ENCODE data around the gene TOMM5.
"Not testable (repeated sequence)": the region's sequence is repeated elsewhere in the genome, so short reads cannot be mapped to it uniquely, and the experiment has no call there.

Gene TOMM5

GRCh38 chr9:37611014-37611413 lies 18.6 kb upstream of the TOMM5 start:
- Histone ChIP-seq H3K27me3 (ENCODE audit: low read depth, low read length) (no peaks in the 10 kb centered on the region), H3K27ac (ENCODE audit: low read length) (no peak overlapping the region), H3K4me1 (ENCODE audit: control insufficient read depth in 1 of 2, insufficient read depth in 2 of 2, low read length in 2 of 2) (no peaks in the 10 kb centered on the region), H3K36me3 (ENCODE audit: control insufficient read depth in 1 of 2, insufficient read depth in 2 of 2, low read length in 2 of 2) (no peaks in the 10 kb centered on the region), H3K9me3 (ENCODE audit: control insufficient read depth in 1 of 2, low read length in 2 of 2) (no peaks in the 10 kb centered on the region), H3K4me3 (ENCODE audit: low read depth in 1 of 2, low read length in 2 of 2) (no peak overlapping the region)

DNA sequence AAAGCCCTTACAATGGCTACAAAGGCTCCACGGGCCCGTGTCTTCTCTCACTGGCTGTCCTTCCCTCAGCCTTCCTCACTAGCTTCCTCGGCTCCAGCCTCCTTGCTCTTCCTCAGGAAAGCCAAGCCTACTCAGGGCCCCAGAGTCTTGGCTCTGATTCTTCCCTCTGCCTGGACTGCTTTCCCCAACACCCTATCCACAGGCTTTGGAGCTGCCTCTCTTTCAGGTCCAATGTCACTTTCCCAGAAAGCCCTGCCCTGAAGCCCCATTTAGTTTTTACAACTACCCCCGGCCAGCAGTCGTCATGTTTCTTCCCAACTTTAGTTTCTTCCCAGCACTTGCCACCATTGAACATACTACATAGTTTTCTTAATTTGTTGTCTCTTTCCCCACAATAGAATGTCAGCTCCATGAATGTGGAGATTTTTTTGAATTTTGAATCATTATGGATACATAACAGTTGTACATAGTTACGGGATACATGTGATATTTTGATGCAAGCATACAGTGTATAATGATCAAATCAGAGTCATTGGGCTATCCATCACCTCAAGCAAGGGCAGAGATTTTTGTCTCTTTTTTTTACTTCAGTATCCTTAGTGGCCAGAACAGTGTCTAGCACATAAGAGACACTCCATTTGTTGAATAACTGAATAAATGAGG lies 17.5 kb upstream of the TOMM5 start:
- Histone ChIP-seq H3K27ac (ENCODE audit: low read length) (no peak overlapping the region), H3K36me3 (ENCODE audit: control insufficient read depth in 1 of 2, insufficient read depth in 2 of 2, low read length in 2 of 2) (no peaks in the 10 kb centered on the region), H3K27me3 (ENCODE audit: low read depth, low read length) (no peaks in the 10 kb centered on the region), H3K4me3 (ENCODE audit: low read depth in 1 of 2, low read length in 2 of 2) (no peak overlapping the region), H3K4me1 (ENCODE audit: control insufficient read depth in 1 of 2, insufficient read depth in 2 of 2, low read length in 2 of 2) (no peaks in the 10 kb centered on the region), H3K9me3 (ENCODE audit: control insufficient read depth in 1 of 2, low read length in 2 of 2) (no peaks in the 10 kb centered on the region)

GRCh38 chr9:37608250-37608649 lies 15.9 kb upstream of the TOMM5 start:
- no peaks in the 10 kb centered on the region for H3K27me3 ChIP-seq (ENCODE audit: low read depth, low read length)
- H3K4me1 ChIP-seq (ENCODE audit: control insufficient read depth in 1 of 2, insufficient read depth in 2 of 2, low read length in 2 of 2), result no peaks in the 10 kb centered on the region
- H3K4me3 ChIP-seq (ENCODE audit: low read depth in 1 of 2, low read length in 2 of 2), result no peak overlapping the region
- no peaks in the 10 kb centered on the region for H3K36me3 ChIP-seq (ENCODE audit: control insufficient read depth in 1 of 2, insufficient read depth in 2 of 2, low read length in 2 of 2)
- H3K9me3 ChIP-seq (ENCODE audit: control insufficient read depth in 1 of 2, low read length in 2 of 2), result no peaks in the 10 kb centered on the region
- no peak overlapping the region for H3K27ac ChIP-seq (ENCODE audit: low read length)

DNA sequence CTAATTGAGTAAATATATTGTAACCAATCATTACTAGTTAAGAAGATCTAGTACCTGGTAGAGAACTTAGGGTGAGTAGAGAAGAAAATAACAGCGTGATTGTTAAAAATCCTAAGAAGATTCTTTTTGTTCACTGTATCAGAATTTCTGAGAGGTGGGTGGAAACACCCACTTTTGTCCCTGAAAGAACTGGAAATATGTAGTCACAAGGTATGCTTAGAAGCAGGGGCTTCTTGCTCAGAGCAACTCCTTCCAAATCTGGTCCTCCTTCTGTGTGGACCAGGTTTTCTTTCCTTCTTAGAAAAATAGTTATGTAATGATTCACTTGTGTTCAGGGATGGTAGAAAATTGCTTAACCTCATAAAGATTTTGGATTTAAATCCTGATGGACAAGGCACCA lies 11.9 kb upstream of the TOMM5 start:
- H3K4me3 ChIP-seq (ENCODE audit: low read depth in 1 of 2, low read length in 2 of 2), result no peak overlapping the region
- H3K9me3 ChIP-seq (ENCODE audit: control insufficient read depth in 1 of 2, low read length in 2 of 2), result no peaks in the 10 kb centered on the region
- no peak overlapping the region for H3K27ac ChIP-seq (ENCODE audit: low read length)
- peaks cover 0 to 4% of the 10 kb centered on the region in 2 donors for H3K4me1 ChIP-seq (ENCODE audit: control insufficient read depth in 1 of 2, insufficient read depth in 2 of 2, low read length in 2 of 2)
- H3K36me3 ChIP-seq (ENCODE audit: control insufficient read depth in 1 of 2, insufficient read depth in 2 of 2, low read length in 2 of 2), result no peaks in the 10 kb centered on the region
- no peaks in the 10 kb centered on the region for H3K27me3 ChIP-seq (ENCODE audit: low read depth, low read length)

DNA sequence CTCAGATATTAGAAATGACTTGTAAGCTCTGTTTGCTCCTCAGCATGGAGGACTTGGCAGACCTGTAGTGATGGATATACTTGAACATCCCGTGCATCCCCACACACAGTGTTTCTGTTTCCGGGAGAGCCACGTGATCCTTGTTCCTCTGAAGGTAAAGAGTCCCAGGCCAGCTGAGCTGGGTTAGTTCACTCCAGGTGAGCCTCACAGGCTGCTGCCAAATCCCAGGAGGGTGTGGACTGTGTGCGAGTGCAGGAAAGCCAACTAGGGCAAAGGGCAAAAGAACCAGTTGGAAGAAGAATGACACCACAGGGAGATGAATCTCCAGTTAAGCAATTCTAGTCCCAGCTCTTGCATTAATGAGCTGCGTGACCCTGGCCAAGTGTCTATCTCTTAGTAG lies 10.4 kb upstream of the TOMM5 start:
- no peak overlapping the region for H3K27ac ChIP-seq (ENCODE audit: low read length)
- H3K4me3 ChIP-seq (ENCODE audit: low read depth in 1 of 2, low read length in 2 of 2), result no peak overlapping the region
- H3K9me3 ChIP-seq (ENCODE audit: control insufficient read depth in 1 of 2, low read length in 2 of 2), result no peaks in the 10 kb centered on the region
- H3K27me3 ChIP-seq (ENCODE audit: low read depth, low read length), result no peaks in the 10 kb centered on the region
- peaks cover 0 to 4% of the 10 kb centered on the region in 2 donors for H3K4me1 ChIP-seq (ENCODE audit: control insufficient read depth in 1 of 2, insufficient read depth in 2 of 2, low read length in 2 of 2)
- H3K36me3 ChIP-seq (ENCODE audit: control insufficient read depth in 1 of 2, insufficient read depth in 2 of 2, low read length in 2 of 2), result no peaks in the 10 kb centered on the region

DNA sequence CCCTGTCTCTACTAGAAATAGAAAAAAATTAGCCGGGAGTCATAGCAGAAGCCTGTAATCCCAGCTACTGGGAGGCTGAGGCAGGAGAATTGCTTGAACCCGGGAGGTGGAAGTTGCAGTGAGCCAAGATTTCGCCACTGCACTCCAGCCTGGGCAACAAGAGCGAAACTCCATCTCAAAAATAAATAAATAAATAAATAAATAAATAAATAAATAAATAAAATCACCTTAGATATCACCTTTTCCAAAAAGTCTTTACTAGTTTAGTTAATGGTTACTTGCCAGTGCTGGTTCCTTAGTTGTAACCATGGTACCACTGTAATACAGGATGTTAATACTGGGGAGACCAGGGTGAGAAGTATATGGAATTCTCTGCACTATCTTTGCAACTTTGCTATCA lies 9.7 kb upstream of the TOMM5 start:
- H3K36me3 ChIP-seq (ENCODE audit: control insufficient read depth in 1 of 2, insufficient read depth in 2 of 2, low read length in 2 of 2); H3K27me3 ChIP-seq (ENCODE audit: low read depth, low read length); H3K4me3 ChIP-seq (ENCODE audit: low read depth in 1 of 2, low read length in 2 of 2); H3K27ac ChIP-seq (ENCODE audit: low read length); H3K9me3 ChIP-seq (ENCODE audit: control insufficient read depth in 1 of 2, low read length in 2 of 2); H3K4me1 ChIP-seq (ENCODE audit: control insufficient read depth in 1 of 2, insufficient read depth in 2 of 2, low read length in 2 of 2): not testable (repeated sequence)

- no peaks in the 10 kb centered on the region for H3K27me3 ChIP-seq (ENCODE audit: low read depth, low read length)
These were observed 4.1 kb upstream of the TOMM5 start for GRCh38 chr9:37596504-37596903.

GRCh38 chr9:37593883-37594448 lies 1.6 kb upstream of the TOMM5 start:
- H3K4me1 ChIP-seq (ENCODE audit: control insufficient read depth in 1 of 2, insufficient read depth in 2 of 2, low read length in 2 of 2), result peaks cover 8 to 15% of the 10 kb centered on the region in 2 donors

More at GRCh38 chr9:37596504-37596903, 4.1 kb upstream of the TOMM5 start:
- H3K4me1 ChIP-seq (ENCODE audit: control insufficient read depth in 1 of 2, insufficient read depth in 2 of 2, low read length in 2 of 2), result peaks cover 0 to 5% of the 10 kb centered on the region in 2 donors
- H3K4me3 ChIP-seq (ENCODE audit: low read depth in 1 of 2, low read length in 2 of 2), result no peak overlapping the region
- no peak overlapping the region for H3K27ac ChIP-seq (ENCODE audit: low read length)
- no peaks in the 10 kb centered on the region for H3K9me3 ChIP-seq (ENCODE audit: control insufficient read depth in 1 of 2, low read length in 2 of 2)
- H3K36me3 ChIP-seq (ENCODE audit: control insufficient read depth in 1 of 2, insufficient read depth in 2 of 2, low read length in 2 of 2), result no peaks in the 10 kb centered on the region

DNA sequence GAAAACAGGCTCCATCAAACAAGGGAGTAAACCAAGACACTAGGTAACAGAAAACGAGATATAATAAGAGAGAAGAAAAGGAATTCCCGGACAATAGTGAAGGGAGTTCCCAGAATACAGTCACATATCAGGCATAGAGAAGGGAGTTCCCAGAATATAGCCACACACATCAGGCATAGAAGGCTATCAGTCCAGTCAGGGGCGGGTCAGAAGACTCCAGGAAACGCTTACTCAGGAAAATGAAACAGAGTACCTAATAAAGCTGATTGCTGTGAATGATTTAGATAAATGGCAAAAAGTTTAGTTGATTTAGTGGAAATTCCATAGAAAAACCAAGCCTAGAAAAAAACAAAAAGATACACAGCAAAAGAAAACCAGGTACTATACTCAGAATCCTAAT lies 4.9 kb downstream of the TOMM5 start:
- Histone ChIP-seq H3K4me3 (ENCODE audit: low read depth in 1 of 2, low read length in 2 of 2) (no peak overlapping the region), H3K9me3 (ENCODE audit: control insufficient read depth in 1 of 2, low read length in 2 of 2) (no peaks in the 10 kb centered on the region), H3K4me1 (ENCODE audit: control insufficient read depth in 1 of 2, insufficient read depth in 2 of 2, low read length in 2 of 2) (peaks cover 8 to 17% of the 10 kb centered on the region in 2 donors), H3K36me3 (ENCODE audit: control insufficient read depth in 1 of 2, insufficient read depth in 2 of 2, low read length in 2 of 2) (peaks cover 31 to 38% of the 10 kb centered on the region in 2 donors), H3K27ac (ENCODE audit: low read length) (no peak overlapping the region), H3K27me3 (ENCODE audit: low read depth, low read length) (no peaks in the 10 kb centered on the region)

More at GRCh38 chr9:37593883-37594448, 1.6 kb upstream of the TOMM5 start:
- Histone ChIP-seq H3K27me3 (ENCODE audit: low read depth, low read length) (no peaks in the 10 kb centered on the region), H3K9me3 (ENCODE audit: control insufficient read depth in 1 of 2, low read length in 2 of 2) (no peaks in the 10 kb centered on the region), H3K4me3 (ENCODE audit: low read depth in 1 of 2, low read length in 2 of 2) (no peak overlapping the region), H3K27ac (ENCODE audit: low read length) (no peak overlapping the region), H3K36me3 (ENCODE audit: control insufficient read depth in 1 of 2, insufficient read depth in 2 of 2, low read length in 2 of 2) (peaks cover 0 to under 1% of the 10 kb centered on the region in 2 donors)

GRCh38 chr9:37583522-37584121 lies 8.8 kb downstream of the TOMM5 start:
- Histone ChIP-seq H3K4me3 (ENCODE audit: low read depth in 1 of 2, low read length in 2 of 2) (no peak overlapping the region), H3K4me1 (ENCODE audit: control insufficient read depth in 1 of 2, insufficient read depth in 2 of 2, low read length in 2 of 2) (peaks cover 0 to 4% of the 10 kb centered on the region in 2 donors), H3K27me3 (ENCODE audit: low read depth, low read length) (no peaks in the 10 kb centered on the region), H3K36me3 (ENCODE audit: control insufficient read depth in 1 of 2, insufficient read depth in 2 of 2, low read length in 2 of 2) (peaks cover 35 to 38% of the 10 kb centered on the region in 2 donors), H3K9me3 (ENCODE audit: control insufficient read depth in 1 of 2, low read length in 2 of 2) (no peaks in the 10 kb centered on the region), H3K27ac (ENCODE audit: low read length) (no peak overlapping the region)

DNA sequence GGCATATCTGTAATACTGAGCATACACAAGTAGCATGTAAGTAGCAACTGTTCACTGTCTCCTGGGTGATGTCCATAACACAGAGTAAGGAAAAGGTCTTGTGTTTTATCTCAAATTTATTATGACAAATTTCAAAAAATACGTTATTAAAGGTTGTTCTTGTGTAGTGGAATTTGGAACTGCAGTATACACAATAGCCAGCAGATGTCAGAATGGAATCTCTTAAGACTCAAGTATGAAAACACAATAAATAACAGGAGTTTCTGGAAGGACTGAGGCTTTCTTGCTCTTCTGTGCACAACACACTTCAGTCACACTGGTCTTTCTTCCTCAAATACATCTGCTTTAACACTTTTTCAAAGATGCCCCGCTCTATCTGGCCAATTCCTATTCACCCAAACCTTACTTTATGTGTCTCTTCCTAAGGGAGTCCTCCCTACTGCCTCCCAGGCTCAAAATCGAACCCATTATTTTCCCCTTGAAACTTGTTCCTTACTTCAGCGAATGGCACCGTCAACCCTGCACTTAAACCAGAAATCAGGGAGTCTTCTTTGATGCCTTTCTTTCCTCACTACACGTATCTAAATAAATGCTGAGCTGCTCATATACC lies 9.7 kb downstream of the TOMM5 start:
- Histone ChIP-seq H3K27ac (ENCODE audit: low read length) (no peak overlapping the region), H3K27me3 (ENCODE audit: low read depth, low read length) (no peaks in the 10 kb centered on the region), H3K4me1 (ENCODE audit: control insufficient read depth in 1 of 2, insufficient read depth in 2 of 2, low read length in 2 of 2) (peaks cover 0 to 4% of the 10 kb centered on the region in 2 donors), H3K9me3 (ENCODE audit: control insufficient read depth in 1 of 2, low read length in 2 of 2) (no peaks in the 10 kb centered on the region), H3K4me3 (ENCODE audit: low read depth in 1 of 2, low read length in 2 of 2) (no peak overlapping the region), H3K36me3 (ENCODE audit: control insufficient read depth in 1 of 2, insufficient read depth in 2 of 2, low read length in 2 of 2) (peaks cover 27 to 31% of the 10 kb centered on the region in 2 donors)

Measured in muscle layer of duodenum (tissue), 2 donors.